Esophagus muscularis mucosa (tissue), 4 donors: ENCODE data around the gene ERCC4. TPM values are rescaled to one million over a fixed set of nuclear protein-coding genes. Genes with fewer than 3 reads are reported as not detected.

Experiments used
- DNase-seq: peaks from one replicate; pipeline ENCODE4 v3.0.0-alpha.2; 2017; ENCODE audit errors: extremely low spot score
- H3K27ac ChIP-seq, 4 donors: fragments of 200-600 bp; sonication (generic); replicated peaks in 1 of 4; 1 replicate in 3 of 4; 2 replicates in 1 of 4; pipeline ENCODE4 v1.5.1; 2016 to 2019; ENCODE audit warnings: mild to moderate bottlenecking in 1 of 4
- H3K27me3 ChIP-seq, 4 donors: fragments of 200-600 bp; sonication (generic); one replicate each; pipeline versions ENCODE4 v1.5.1 to v1.6.0; 2016 to 2019
- H3K36me3 ChIP-seq, 4 donors: fragments of 200-600 bp; sonication (generic); one replicate each; pipeline ENCODE4 v1.5.1; 2016 to 2019
- H3K4me1 ChIP-seq, 4 donors: fragments of 200-600 bp; sonication (generic); one replicate each; pipeline ENCODE4 v1.5.1; 2016 to 2019
- H3K4me3 ChIP-seq, 4 donors: fragments of 200-600 bp; sonication (generic); 1 replicate in 2 of 4; 2 replicates in 2 of 4; pipeline ENCODE4 v1.5.1; 2016 to 2019; ENCODE audit warnings: mild to moderate bottlenecking in 4 of 4, moderate library complexity in 1 of 4
- H3K9me3 ChIP-seq, 4 donors: fragments of 200-600 bp; sonication (generic); 1 replicate in 3 of 4; 2 replicates in 1 of 4; pipeline ENCODE4 v1.5.1; 2016 to 2019
- EP300 ChIP-seq: sonication (generic); formaldehyde crosslinking; IDR thresholded peaks from one replicate; pipeline ENCODE4 v1.6.1; 2017; ENCODE audit warnings: antibody characterized with exemption
- POLR2A ChIP-seq: fragments of 450-650 bp; IDR thresholded peaks from one replicate; pipeline ENCODE4 v1.6.1; 2017; ENCODE audit warnings: antibody characterized with exemption, moderate library complexity, mild to moderate bottlenecking, low read depth
- POLR2AphosphoS5 ChIP-seq, 2 donors: sonication (generic); formaldehyde crosslinking; IDR thresholded peaks; one replicate each; pipeline ENCODE4 v1.6.1; 2017; ENCODE audit warnings: antibody characterized with exemption in 2 of 2
- WGBS: methylation state at CpG from one replicate; pipeline ENCODE4 v1.1.5; 2018; 5-methylcytosine and 5-hydroxymethylcytosine counted together
- intact Hi-C: fragments of 100-400 bp; cut with DNase I; formaldehyde crosslinking; loops from one replicate; pipeline ENCODE4 v1.15.1; 2023
- total RNA-seq, 4 donors: library from RNA; depleted of rRNA; stranded (reverse); fragments of >200 nt; gene quantifications; one replicate each; pipeline versions ENCODE4 v1.1.0 to v1.2.1, GENCODE V29; 2016
- TF ChIP-seq, protein P1 (sequence below), 3 experiments: fragments of 200-600 bp in 2 of 3; fragments of 450-650 bp in 1 of 3; sonication (generic) in 2 of 3; IDR thresholded peaks; one replicate each; pipeline ENCODE4 v1.5.1; 2017 to 2019; ENCODE audit warnings: antibody characterized with exemption in 3 of 3, mild to moderate bottlenecking in 2 of 3, moderate library complexity in 1 of 3

The ERCC4 gene
- total RNA-seq, 4 donors from 2014 or later: 4.6 to 10.0 (median 8.6) TPM

DNA sequence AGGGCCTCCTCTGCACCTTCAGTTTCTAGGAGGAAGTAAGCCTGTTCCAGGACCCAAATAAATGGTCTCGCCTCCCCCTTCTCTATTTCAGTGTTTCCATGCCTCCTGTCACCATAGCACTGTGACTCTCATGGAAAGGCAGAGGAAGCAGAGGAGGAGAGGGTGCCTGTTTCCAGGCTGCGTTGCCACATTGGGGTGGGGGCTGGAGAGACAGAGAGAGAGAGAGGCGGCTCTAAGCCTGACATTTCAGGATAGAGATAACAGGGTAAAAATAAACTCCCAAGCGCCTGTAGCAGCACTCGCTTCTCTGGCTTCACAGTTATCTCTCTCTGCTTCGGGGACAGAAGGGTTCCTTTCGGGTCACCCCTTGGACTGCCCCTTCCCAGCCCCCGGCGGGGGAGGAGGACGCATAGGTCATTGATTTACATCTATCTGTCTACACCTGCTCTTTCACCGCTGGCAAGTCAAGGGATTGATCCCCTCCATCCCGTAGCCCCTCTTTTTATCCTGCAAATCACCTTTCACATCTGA lies 80.0 kb downstream of the ERCC4 start:
- DNase-seq: no peak
- TF ChIP-seq POLR2A (no peak), POLR2AphosphoS5 (IDR thresholded peaks at IDR 0.05) (no peak), EP300 (no peak)
- TF ChIP-seq, protein P1, sequence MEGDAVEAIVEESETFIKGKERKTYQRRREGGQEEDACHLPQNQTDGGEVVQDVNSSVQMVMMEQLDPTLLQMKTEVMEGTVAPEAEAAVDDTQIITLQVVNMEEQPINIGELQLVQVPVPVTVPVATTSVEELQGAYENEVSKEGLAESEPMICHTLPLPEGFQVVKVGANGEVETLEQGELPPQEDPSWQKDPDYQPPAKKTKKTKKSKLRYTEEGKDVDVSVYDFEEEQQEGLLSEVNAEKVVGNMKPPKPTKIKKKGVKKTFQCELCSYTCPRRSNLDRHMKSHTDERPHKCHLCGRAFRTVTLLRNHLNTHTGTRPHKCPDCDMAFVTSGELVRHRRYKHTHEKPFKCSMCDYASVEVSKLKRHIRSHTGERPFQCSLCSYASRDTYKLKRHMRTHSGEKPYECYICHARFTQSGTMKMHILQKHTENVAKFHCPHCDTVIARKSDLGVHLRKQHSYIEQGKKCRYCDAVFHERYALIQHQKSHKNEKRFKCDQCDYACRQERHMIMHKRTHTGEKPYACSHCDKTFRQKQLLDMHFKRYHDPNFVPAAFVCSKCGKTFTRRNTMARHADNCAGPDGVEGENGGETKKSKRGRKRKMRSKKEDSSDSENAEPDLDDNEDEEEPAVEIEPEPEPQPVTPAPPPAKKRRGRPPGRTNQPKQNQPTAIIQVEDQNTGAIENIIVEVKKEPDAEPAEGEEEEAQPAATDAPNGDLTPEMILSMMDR (IDR thresholded peaks at IDR 0.05): no peak
- intact Hi-C loops: no loop called here
- peaks cover 17 to 42% (median 27%) of the 10 kb centered on the region in 4 donors for H3K4me1 ChIP-seq
- H3K4me3 ChIP-seq: no peak overlapping the region
- H3K27ac ChIP-seq: no peak overlapping the region
- no peaks in the 10 kb centered on the region for H3K9me3 ChIP-seq
- H3K27me3 ChIP-seq: no peaks in the 10 kb centered on the region
- H3K36me3 ChIP-seq: no peaks in the 10 kb centered on the region
- 78% methylated on average over 12 of the region's 12 CpGs for WGBS

DNA sequence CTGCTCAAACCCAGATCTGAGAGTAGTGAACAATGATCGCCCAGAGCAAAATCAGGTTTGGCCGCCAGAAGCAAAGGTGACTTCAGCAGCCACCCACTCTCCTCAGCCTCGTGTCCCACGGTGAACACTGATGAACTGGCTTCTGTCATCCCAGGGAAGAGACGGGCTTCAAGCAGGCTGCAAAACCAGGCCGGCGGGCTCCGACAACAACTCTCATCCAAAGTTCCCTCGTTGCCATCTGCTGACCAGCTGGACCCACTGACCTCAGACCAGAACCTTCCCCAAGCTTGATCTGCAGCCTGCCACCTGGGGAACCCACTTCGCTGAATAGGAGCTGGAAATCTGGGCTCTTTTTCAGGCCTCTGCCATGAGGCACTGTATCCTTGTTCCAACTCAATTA lies 81.6 kb downstream of the ERCC4 start:
- Histone ChIP-seq H3K9me3 (no peaks in the 10 kb centered on the region), H3K27ac (no peak overlapping the region), H3K27me3 (no peaks in the 10 kb centered on the region), H3K4me1 (peaks cover 17 to 41% (median 29%) of the 10 kb centered on the region in 4 donors), H3K36me3 (no peaks in the 10 kb centered on the region), H3K4me3 (no peak overlapping the region)
- WGBS: 100% methylated on average over 6 of the region's 10 CpGs
- intact Hi-C loops: no loop called here
- no peak for DNase-seq
- TF ChIP-seq POLR2AphosphoS5 (IDR thresholded peaks at IDR 0.05): no peak
- no peak for TF ChIP-seq POLR2A
- TF ChIP-seq EP300: no peak
- TF ChIP-seq, protein P1 (IDR thresholded peaks at IDR 0.05): no peak

Other genes starting within 250 kb of the ERCC4 start
- 10 to 100 TPM; 36.3 to 63.6 (median 48.2) TPM for gene MRTFB, start 151.2 kb downstream of the ERCC4 start, total RNA-seq